CD4-positive, alpha-beta T cell (primary cell): Measurements from ENCODE around the gene ANKRD28. TPM values are rescaled to one million over a fixed set of nuclear protein-coding genes. Genes with fewer than 3 reads are reported as not detected.

Experiments used
- ATAC-seq: fragments of 200-7000 bp; cut with Tn5 transposase; one replicate; pipeline ENCODE4 v1.10.0; 2022; ENCODE audit warnings: mild to moderate bottlenecking; ENCODE audit not compliant: poor library complexity
- CTCF ChIA-PET: fragments of 350-600 bp; sonication (Branson Sonifier 250); formaldehyde crosslinking; loops from one replicate; lab custom pipeline; 2021; ENCODE audit warnings: antibody characterized with exemption, inconsistent platforms; lab: Charles Lee
- POLR2A ChIA-PET: fragments of 350-600 bp; sonication (Branson Sonifier 250); formaldehyde crosslinking; loops from one replicate; lab custom pipeline; 2021; ENCODE audit warnings: antibody characterized with exemption, inconsistent platforms; lab: Charles Lee
- DNase-seq, 14 experiments: peaks; one replicate each; pipeline ENCODE4 v3.0.0-alpha.2; 2013 to 2020; ENCODE audit warnings: mixed read lengths in 2 of 14
- H3K27ac ChIP-seq, 2 donors: one replicate each; pipeline versions ENCODE4 v1.5.1 to v1.7.0; 2013; ENCODE audit warnings: low read length in 2 of 2, low read depth in 1 of 2, mild to moderate bottlenecking in 1 of 2
- H3K27me3 ChIP-seq, 2 experiments: 1 replicate in 1 of 2; 2 replicates in 1 of 2; pipeline versions ENCODE4 v1.6.1 to v1.7.0; 2013; ENCODE audit warnings: low read length in 2 of 2, control low read depth in 1 of 2, mild to moderate bottlenecking in 1 of 2, moderate library complexity in 1 of 2; ENCODE audit not compliant: insufficient read depth in 2 of 2, control insufficient read depth in 1 of 2
- H3K36me3 ChIP-seq: one replicate; pipeline ENCODE4 v1.6.1; 2013; ENCODE audit warnings: low read length, control low read depth; ENCODE audit not compliant: insufficient read depth
- H3K4me1 ChIP-seq: one replicate; pipeline ENCODE4 v1.6.1; 2013; ENCODE audit warnings: low read length, control low read depth; ENCODE audit not compliant: insufficient read depth
- H3K4me3 ChIP-seq: one replicate; pipeline ENCODE4 v1.5.1; 2013; ENCODE audit warnings: mild to moderate bottlenecking, low read length, moderate library complexity
- H3K9me3 ChIP-seq, 2 experiments: 1 replicate in 1 of 2; 2 replicates in 1 of 2; pipeline versions ENCODE4 v1.6.1 to v1.7.0; 2013; ENCODE audit warnings: low read length in 2 of 2, mild to moderate bottlenecking in 2 of 2, control low read depth in 1 of 2, moderate library complexity in 1 of 2; ENCODE audit not compliant: control insufficient read depth in 1 of 2, insufficient read depth in 1 of 2
- H3K27ac Mint-ChIP-seq: one replicate; pipeline ENCODE4 v1.8.0; 2020; ENCODE audit warnings: mixed read lengths
- H3K27me3 Mint-ChIP-seq: one replicate; pipeline ENCODE4 v1.8.0; 2021; ENCODE audit warnings: mixed read lengths
- H3K36me3 Mint-ChIP-seq: one replicate; pipeline ENCODE4 v1.8.0; 2021; ENCODE audit warnings: low read depth, mixed read lengths
- H3K4me1 Mint-ChIP-seq: one replicate; pipeline ENCODE4 v1.8.0; 2021; ENCODE audit warnings: low read depth, mixed read lengths
- H3K4me3 Mint-ChIP-seq: one replicate; pipeline ENCODE4 v1.8.0; 2020; ENCODE audit warnings: mild to moderate bottlenecking, mixed read lengths
- H3K9me3 Mint-ChIP-seq: one replicate; pipeline ENCODE4 v1.8.0; 2020; ENCODE audit warnings: mixed read lengths
- intact Hi-C, 2 experiments: fragments of 100-400 bp; cut with DNase I in 1 of 2; cut with micrococcal nuclease in 1 of 2; formaldehyde crosslinking; loops; one replicate each; pipeline versions ENCODE4 v1.15.1 to v1.9.0; 2023 to 2025; cut with DNase I, micrococcal nuclease
- total RNA-seq, 174 experiments: library from RNA in 2 of 174; stranded (reverse) in 2 of 174; gene quantifications; one replicate each; pipeline ENCODE4 v1.2.3 and lab custom pipeline; 2021 to 2026
- TF ChIP-seq, protein P1 (sequence below): fragments of 200-600 bp; IDR thresholded peaks from one replicate; pipeline ENCODE4 v1.8.0; 2022; ENCODE audit warnings: antibody characterized with exemption, mild to moderate bottlenecking

ANKRD28 gene
- total RNA-seq, 2 experiments from 2014 or later = 36.6 to 43.1 TPM

DNA sequence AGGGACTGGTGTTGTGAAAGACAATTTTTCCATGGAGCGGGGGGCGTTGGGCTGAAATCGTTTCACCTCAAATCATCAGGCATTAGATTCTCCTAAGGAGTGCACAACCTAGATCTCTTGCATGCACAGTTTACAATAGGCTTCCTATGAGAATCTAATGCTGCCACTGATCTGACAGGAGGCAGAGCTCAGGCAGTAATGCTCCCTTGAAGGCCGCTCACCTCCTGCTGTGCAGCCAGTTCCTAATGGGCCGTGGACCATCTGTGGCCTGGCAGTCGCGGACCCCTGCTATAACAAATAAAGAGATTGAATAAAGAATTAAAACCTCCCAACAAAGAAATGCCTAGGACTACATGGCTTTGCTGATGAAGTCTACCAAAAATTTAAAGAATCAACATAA lies 25.3 kb upstream of the ANKRD28 start:
- H3K9me3 ChIP-seq = no peaks in the 10 kb centered on the region
- Mint-ChIP-seq H3K9me3 (no peaks in the 10 kb centered on the region), H3K36me3 (no peaks in the 10 kb centered on the region), H3K27ac (no peak overlapping the region), H3K4me3 (no peak overlapping the region), H3K27me3 (no peaks in the 10 kb centered on the region), H3K4me1 (peaks cover 89% of the 10 kb centered on the region)
- no peak overlapping the region for H3K4me3 ChIP-seq
- ATAC-seq = no peak
- no peak for DNase-seq
- no peaks in the 10 kb centered on the region for H3K27me3 ChIP-seq
- peaks cover 3% of the 10 kb centered on the region for H3K4me1 ChIP-seq
- intact Hi-C loops = no loop called here
- TF ChIP-seq, protein P1, sequence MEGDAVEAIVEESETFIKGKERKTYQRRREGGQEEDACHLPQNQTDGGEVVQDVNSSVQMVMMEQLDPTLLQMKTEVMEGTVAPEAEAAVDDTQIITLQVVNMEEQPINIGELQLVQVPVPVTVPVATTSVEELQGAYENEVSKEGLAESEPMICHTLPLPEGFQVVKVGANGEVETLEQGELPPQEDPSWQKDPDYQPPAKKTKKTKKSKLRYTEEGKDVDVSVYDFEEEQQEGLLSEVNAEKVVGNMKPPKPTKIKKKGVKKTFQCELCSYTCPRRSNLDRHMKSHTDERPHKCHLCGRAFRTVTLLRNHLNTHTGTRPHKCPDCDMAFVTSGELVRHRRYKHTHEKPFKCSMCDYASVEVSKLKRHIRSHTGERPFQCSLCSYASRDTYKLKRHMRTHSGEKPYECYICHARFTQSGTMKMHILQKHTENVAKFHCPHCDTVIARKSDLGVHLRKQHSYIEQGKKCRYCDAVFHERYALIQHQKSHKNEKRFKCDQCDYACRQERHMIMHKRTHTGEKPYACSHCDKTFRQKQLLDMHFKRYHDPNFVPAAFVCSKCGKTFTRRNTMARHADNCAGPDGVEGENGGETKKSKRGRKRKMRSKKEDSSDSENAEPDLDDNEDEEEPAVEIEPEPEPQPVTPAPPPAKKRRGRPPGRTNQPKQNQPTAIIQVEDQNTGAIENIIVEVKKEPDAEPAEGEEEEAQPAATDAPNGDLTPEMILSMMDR = no peak
- ChIA-PET POLR2A (no interaction called here), CTCF (interaction anchor here (1.0 kb wide), 1 partner anchor 10 kb away, joined by 3 read pairs; no protein-coding TSS in a partner anchor)
- no peak overlapping the region for H3K27ac ChIP-seq
- H3K36me3 ChIP-seq = no peaks in the 10 kb centered on the region

DNA sequence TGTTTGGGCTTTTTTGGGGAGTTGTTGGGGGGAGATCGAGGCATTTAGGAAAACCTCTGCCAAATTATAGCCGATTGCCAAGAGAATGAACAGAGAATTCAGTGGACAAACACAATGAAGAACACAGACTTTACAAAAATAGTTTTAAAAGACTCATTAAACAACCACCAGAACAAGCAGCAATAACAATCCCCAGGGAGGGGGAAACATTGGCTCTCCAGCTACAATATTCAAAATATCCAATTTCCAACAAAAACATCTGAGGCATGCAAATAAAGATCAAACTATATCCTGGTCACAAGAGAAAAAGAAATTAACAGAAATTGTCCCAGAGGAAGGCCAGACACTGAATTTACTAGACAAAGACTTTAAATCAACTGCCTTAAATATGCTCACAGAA lies 24.5 kb upstream of the ANKRD28 start:
- Histone ChIP-seq H3K27me3 (no peaks in the 10 kb centered on the region), H3K4me3 (no peak overlapping the region), H3K4me1 (peaks cover 3% of the 10 kb centered on the region), H3K9me3 (no peaks in the 10 kb centered on the region), H3K36me3 (no peaks in the 10 kb centered on the region), H3K27ac (no peak overlapping the region)
- no peak overlapping the region for H3K27ac Mint-ChIP-seq
- H3K4me3 Mint-ChIP-seq = no peak overlapping the region
- no peaks in the 10 kb centered on the region for H3K27me3 Mint-ChIP-seq
- DNase-seq = no peak
- intact Hi-C loops = no loop called here
- H3K36me3 Mint-ChIP-seq = no peaks in the 10 kb centered on the region
- CTCF ChIA-PET = interaction anchor here (0.6 to 1.9 kb wide), 3 partner anchors 10 to 108 kb away, joined by 3 to 5 read pairs (median 3); no protein-coding TSS in a partner anchor
- H3K9me3 Mint-ChIP-seq = no peaks in the 10 kb centered on the region
- POLR2A ChIA-PET = interaction anchor here (0.9 kb wide), 1 partner anchor 8 kb away, joined by 3 read pairs; no protein-coding TSS in a partner anchor
- peaks cover 90% of the 10 kb centered on the region for H3K4me1 Mint-ChIP-seq
- ATAC-seq = no peak
- TF ChIP-seq, protein P1 = no peak

GRCh38 chr3:15820911-15821310 lies 23.1 kb upstream of the ANKRD28 start:
- intact Hi-C loops = no loop called here
- Histone ChIP-seq H3K36me3 (no peaks in the 10 kb centered on the region), H3K4me3 (no peak overlapping the region), H3K27me3 (no peaks in the 10 kb centered on the region), H3K9me3 (no peaks in the 10 kb centered on the region), H3K4me1 (peaks cover 3% of the 10 kb centered on the region), H3K27ac (no peak overlapping the region)
- CTCF ChIA-PET = interaction anchor here (1.9 kb wide), 1 partner anchor 9 kb away, joined by 5 read pairs; no protein-coding TSS in a partner anchor
- Mint-ChIP-seq H3K4me1 (peaks cover 90% of the 10 kb centered on the region), H3K4me3 (no peak overlapping the region), H3K9me3 (no peaks in the 10 kb centered on the region), H3K27me3 (no peaks in the 10 kb centered on the region), H3K27ac (no peak overlapping the region), H3K36me3 (no peaks in the 10 kb centered on the region)
- TF ChIP-seq, protein P1 = no peak
- POLR2A ChIA-PET = no interaction called here
- ATAC-seq (no peak), DNase-seq (no peak)
